ENCODE results near the gene TMEM33.
"Not testable (repeated sequence)": the region's sequence is repeated elsewhere in the genome, so short reads cannot be mapped to it uniquely, and the experiment has no call there.

TMEM33 gene

DNA sequence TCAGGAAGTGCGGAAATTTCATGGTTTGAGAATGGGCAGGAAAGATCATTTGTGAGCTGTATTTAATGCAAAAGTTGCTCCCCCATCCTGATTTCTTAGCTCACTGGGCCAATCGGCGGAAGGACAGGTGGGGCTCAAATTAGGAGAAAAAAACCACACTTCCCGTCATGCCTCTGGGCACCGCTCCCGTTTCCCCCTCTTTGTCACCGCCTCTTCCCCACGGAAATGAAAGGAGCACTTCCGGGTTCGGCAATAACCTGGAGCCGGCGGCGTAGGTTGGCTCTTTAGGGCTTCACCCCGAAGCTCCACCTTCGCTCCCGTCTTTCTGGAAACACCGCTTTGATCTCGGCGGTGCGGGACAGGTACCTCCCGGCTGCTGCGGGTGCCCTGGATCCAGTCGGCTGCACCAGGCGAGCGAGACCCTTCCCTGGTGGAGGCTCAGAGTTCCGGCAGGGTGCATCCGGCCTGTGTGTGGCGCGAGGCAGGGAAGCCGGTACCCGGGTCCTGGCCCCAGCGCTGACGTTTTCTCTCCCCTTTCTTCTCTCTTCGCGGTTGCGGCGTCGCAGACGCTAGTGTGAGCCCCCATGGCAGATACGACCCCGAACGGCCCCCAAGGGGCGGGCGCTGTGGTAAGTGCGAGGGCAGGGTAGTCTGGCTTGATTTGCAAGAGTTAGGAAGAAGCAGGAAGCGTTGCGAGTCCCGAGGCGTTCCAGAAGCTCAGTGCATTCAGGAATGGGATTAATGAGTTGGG lies at the start of gene TMEM33:
TSS of gene TMEM33 (plus strand) at position 529 of the 751 bp plus-strand sequence. CDS start at position 585, 56 bp downstream.
- peak; percentile 85 for DNase-seq

DNA sequence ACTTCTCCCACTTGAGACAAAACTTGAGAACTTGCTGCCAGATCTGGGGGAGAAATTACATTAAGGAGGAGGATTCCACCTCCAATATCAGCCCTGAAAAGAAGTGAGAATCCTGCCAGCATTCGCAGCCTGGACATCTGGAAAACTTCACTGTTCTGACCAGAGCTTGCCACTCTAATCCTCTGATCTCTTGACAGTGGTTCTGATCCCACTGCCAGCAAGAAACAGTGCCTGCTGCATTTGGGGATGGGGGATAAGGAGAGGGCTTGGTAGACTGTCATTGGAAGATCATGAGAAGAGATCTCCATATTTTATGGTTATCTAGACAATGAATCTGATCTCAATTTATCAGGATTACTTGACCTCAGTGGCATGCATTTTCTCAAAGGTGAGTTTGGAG lies 49.8 kb upstream of the TMEM33 start:
- DNase-seq: no peak

- DNase-seq: no peak
Observed at GRCh38 chr4:41887277-41887676, 48.0 kb upstream of the TMEM33 start.

DNA sequence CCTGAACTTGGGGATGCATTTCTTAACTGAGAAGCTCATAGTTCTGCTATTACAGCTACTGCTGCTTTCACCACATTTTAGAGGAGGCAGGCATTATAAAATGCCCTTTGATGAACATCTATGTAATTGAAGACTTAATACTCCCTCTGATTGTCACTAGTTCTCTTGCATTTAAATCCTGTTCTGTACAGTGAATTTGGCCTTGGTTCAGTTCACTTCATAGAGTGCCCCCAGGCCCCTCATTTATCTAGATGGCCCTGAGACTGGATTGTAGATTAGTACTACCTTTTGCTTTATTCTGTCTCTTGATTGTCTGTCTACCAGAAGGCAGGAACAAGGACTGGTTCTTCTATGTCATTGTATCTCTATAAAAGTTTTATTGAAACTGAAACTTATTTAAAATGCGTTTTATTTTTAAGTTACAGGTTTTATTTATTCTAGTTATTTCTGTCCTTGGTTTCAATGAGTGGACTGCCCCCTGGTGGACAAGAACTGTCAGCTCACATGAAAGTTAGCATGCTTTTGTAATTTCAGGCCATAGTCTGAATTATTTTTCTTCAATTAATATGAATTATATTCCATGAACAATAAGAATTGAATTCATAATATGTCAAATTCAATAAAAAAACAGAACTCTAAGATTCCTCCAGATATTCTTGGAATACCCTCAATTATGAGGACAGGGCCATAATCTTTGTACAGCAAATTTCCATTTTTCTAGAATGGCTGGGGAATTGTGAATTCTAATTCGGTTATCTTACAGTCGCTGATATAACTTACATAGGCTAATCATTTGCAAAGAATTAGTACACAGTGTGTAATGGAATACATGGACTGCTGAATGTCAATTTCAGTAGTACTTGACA lies 47.2 kb upstream of the TMEM33 start:
- peak; percentile 57 for DNase-seq

DNA sequence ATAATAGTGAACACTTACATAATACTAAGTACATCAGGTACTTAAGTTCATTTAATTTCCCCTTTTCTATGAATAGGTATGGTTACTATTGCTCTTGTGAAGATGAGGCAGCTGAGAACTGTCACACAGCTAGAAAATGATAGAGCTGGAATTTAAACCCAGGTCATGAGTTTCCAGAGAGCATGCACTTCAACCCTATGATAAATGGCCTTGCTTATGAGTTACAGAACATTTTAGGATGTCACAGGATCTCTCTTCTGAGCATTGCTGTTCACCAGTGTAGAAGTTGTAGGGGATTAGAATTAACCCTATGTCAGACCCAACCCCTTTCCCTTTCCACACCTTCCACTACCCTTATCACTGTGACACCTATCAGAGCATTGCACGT lies 46.5 kb upstream of the TMEM33 start:
- DNase-seq: no peak

DNA sequence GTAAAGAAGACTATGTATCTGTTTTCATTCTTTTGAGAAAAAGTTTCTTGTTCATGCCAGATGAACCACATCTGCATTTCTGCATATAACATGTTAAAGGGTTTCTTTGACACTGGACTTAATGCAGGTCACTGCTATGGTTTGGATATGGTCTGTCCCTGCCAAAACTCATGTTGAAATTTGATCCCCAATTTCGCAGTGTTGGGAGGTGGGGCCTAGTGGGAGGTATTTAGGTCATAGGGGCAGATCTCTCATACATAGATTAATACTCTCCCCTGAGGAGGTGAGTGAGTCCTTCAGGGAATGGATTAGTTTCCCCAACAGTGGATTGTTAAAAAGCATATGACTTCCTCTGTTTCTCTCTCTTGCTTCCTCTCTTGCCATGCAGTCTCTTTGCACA lies 45.9 kb upstream of the TMEM33 start:
- DNase-seq: no peak

DNA sequence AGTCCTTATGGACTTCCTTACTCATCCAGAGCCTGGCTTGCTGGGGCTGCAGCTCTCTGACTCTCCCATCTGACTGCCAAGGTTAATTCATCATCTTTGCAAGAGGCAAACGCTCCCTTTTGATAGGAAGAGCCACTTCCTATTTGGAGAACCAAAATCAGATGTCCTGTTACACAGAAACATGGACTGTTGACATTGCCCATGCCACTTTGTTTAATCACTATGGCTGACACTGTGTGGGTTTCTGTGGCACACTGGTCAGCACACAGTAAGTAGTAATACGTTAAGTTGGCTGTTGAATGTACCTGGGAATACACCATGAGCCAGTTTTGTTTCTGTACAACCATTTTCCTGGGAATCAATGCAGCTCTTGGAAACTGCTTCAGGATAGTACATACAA lies 45.1 kb upstream of the TMEM33 start:
- no peak for DNase-seq

DNA sequence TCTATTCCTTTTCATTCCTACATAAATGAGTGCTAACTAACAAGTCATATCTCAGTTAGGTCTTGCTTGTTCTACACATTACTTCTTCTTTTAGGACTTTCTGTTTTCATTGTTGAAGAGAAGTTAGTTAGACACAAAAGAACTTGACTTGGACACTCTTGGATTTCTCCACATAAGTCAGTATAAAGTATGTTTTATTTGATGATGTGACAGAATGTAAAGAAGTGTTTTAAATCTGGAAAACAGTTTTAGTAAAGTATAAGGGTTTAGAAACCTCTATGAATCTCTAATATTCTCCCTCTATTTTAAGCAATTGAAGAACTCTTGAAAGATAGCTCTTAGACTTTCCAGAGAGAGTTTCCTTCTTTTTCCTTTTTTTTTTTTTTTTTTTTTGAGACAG lies 38.6 kb upstream of the TMEM33 start:
- no peak for DNase-seq

GRCh38 chr4:41897698-41898097 lies 37.5 kb upstream of the TMEM33 start:
- DNase-seq: no peak

DNA sequence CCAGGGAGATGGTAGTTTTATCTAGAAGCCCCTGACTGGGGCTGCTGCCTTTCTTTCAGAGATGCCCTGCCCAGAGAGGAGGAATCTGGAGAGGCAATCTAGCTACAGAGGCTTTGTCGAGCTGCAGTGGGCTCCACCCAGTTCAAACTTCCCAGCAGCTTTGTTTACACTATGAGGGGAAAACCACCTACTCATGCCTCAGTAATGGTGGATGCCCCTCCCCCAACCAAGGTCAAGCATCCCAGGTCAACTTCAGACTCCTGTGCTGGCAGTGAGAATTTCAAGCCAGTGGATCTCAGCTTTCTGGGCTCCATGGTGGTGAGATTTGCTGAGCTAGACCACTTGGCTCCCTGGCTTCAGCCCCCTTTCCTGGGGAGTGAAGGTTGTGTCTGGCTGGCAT lies 26.1 kb upstream of the TMEM33 start:
- not testable (repeated sequence) for DNase-seq

GRCh38 chr4:41912546-41912945 lies 22.7 kb upstream of the TMEM33 start:
- no peak for DNase-seq

DNA sequence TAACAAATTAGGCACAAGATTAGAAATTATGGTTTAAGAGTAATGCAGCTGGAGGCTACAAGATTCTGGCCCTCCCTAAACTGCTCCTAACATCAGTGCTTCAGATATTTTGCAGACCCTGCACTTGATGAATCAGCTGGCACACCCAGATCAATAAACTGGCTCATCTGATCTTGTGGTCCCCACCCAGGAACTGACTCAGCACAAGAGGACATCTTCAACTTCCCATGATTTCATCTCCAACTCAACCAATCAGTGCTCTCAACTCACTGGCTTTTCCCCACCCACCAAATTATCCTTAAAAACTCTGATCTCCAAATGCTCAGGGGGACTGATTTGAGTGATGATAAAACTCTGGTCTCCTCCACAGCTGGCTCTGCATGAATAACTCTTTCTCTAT lies 21.7 kb upstream of the TMEM33 start:
- no peak for DNase-seq

GRCh38 chr4:41918278-41918677 lies 17.0 kb upstream of the TMEM33 start:
- DNase-seq: no peak

DNA sequence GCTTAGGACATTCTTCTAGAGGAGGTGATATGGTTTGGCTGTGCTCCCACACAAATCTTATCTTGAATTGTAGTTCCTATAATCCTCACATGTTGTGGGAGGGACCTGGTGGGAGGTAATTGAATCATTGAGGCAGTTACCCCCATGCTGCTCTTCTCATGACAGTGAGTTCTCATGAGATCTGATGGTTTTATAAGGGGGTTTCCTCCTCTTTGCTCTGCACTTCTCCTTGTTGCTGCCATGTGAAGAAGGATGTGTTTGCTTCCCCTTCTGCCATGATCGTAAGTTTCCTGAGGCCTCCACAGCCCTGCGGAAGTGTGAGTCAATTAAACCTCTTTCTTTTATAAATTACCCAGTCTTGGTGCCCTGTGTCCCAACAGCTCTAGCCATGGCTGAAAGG lies 14.8 kb upstream of the TMEM33 start:
- not testable (repeated sequence) for DNase-seq

DNA sequence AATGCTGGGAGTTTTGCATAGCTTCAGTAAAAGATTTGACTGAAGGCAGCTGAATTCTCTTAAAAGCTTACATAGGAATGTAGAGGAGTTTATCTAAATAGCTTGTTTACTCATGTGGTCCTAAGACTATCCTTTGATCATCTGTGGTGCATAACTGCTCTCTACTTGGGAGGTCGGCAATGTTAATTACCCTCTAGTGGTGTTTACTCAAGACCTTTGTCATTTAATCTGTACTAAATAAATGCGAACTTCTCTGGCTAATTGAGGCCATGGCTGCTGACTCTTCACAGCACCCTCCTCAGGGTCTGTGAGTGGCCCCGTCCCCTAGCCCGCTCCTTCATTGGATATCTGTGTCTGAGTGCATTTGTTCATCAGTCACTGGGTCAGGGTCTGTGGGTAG lies 13.8 kb upstream of the TMEM33 start:
- DNase-seq: no peak

- no peak for DNase-seq
Observed at GRCh38 chr4:41927796-41928499, 7.3 kb upstream of the TMEM33 start.

- no peak for DNase-seq
Observed at GRCh38 chr4:41930139-41930831, 4.9 kb upstream of the TMEM33 start.

DNA sequence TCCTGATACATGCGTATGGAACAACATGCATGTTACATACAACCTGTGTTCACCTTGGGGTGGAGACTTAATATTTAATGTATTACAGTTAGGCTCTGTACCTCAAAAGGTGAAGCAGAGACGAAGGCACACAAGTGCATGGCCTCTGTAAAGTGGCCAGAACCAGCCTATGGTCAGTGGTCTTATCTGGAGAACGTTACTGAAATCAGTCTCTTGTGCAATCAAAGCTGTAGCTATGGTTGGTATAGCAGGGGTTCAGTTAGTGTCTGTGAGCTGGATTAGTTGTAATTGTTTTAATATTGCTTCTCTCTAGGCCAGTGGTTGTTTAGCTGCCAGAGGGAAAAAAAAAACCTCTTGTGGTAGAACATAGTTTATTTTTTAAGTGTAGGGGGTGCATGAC lies 2.2 kb upstream of the TMEM33 start:
- DNase-seq: no peak

DNA sequence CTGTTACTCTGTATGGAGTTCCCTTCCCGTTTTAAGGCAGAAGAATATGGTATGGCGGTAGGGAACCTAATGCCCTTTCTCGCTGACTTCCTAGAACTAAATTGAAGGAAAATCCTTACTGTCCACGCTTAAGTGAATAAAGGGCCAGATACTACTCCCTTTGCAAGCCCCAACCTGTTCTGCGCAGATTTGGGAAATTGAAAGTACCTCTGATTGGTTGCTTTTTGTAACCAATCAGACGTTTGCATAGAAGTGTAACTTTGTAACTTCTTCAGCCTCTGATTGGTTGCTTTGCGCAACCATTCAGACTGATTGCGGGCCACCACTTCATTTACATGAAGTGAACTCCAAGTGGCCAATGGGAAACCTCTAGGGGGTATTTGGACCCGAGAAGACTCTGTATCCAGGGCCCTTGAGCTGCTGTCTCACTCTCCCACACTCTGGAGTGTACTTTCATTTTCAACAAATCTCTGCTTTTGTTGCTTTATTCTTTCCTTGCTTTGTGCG lies 1.2 kb upstream of the TMEM33 start:
- no peak for DNase-seq

DNA sequence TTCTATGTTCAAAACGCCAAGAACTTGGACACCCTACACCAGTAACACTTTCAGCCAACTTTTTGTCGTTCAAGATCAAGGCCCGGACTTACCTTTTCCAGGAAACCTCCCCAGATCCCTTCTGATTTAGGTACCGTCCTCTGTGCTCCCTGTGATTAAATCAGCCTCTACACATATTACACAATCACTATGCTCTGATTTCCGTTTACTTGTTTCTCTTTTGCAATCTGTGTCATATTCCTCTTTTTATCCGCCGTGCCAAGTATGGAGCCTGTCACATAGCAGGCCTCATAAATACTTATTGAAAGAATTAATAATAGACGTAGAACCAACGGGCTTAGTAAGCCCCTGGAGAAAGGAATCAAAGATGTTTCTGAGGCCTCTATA lies 722 bp upstream of the TMEM33 start:
- DNase-seq: no peak

DNA sequence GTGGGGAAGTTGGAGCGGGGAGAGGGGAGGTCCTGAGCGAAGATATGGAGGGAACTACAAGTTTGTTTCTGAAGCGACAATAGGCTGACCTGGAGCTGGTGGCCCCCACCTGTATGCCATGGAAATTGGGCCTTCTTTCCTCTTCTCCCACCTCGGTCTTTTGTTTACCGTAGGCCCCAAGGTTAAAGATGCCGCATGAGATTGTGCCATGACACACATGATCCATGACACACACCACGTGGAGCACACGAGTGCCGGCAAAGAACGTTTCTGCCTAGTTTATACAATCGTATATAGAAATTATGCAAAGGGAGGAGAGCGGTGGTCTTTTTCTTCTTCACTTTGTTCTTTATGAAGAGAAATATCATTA lies 408 bp downstream of the TMEM33 start:
- peak; percentile 58 for DNase-seq

DNA sequence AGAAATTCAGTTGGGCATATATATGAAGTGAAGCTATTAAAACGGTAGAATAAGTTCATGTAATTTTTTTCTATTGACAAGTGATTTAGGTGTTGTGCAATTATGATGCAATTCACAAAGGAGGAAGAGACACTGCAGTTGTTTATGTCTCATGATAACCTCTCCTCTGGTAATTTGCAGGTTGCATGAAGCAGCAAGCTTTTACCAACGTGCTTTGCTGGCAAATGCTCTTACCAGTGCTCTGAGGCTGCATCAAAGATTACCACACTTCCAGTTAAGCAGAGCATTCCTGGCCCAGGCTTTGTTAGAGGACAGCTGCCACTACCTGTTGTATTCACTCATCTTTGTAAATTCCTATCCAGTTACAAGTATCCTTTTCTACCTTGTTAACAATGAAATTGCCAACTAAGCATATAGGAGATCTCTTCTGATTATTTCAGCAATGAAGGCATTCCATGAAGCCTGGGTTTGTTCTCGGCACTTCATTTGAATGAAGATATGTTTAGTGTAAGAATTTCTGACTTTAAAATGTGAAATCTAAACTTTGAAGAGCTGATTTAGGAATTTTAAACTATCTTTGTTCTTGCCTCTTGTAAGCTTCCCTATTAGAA lies 3.9 kb downstream of the TMEM33 start:
- no peak for DNase-seq
